NOMO-1 (cell line): ENCODE data around the gene SLC8A2.

ENCODE experiments used
- DNase-seq, 2 experiments: peaks; one replicate each; lab custom pipeline; 2025; ENCODE audit not compliant: unreplicated experiment in 2 of 2; lab: John Stamatoyannopoulos, UW

The SLC8A2 gene

GRCh38 chr19:47433121-47433520 is 38.6 kb downstream of the SLC8A2 start:
- peak in 1 of 2 experiments; percentile 46 for DNase-seq

- no peak for DNase-seq
Observed at GRCh38 chr19:47432499-47432898, 39.2 kb downstream of the SLC8A2 start.

GRCh38 chr19:47432091-47432490 is 39.6 kb downstream of the SLC8A2 start:
- DNase-seq = no peak

GRCh38 chr19:47430041-47430802 is 41.5 kb downstream of the SLC8A2 start:
- DNase-seq = peak in 1 of 2 experiments; percentile 28

GRCh38 chr19:47429140-47429793 is 42.4 kb downstream of the SLC8A2 start:
- DNase-seq = no peak

GRCh38 chr19:47428177-47428894 is 43.4 kb downstream of the SLC8A2 start:
- peak; percentile 92 to 94 for DNase-seq

- peak; percentile 52 for DNase-seq
Observed at GRCh38 chr19:47427241-47428176, 44.2 kb downstream of the SLC8A2 start.

- DNase-seq = no peak
Observed at GRCh38 chr19:47423203-47423882, 48.4 kb downstream of the SLC8A2 start.

GRCh38 chr19:47422417-47423163 is 49.1 kb downstream of the SLC8A2 start:
- no peak for DNase-seq

- DNase-seq = no peak
Observed at GRCh38 chr19:47421844-47422395, 49.8 kb downstream of the SLC8A2 start.

GRCh38 chr19:47421244-47421786 is 50.4 kb downstream of the SLC8A2 start:
- DNase-seq = no peak

GRCh38 chr19:47419789-47420188 is 51.9 kb downstream of the SLC8A2 start:
- no peak for DNase-seq

- DNase-seq = no peak
Observed at GRCh38 chr19:47419030-47419783, 52.5 kb downstream of the SLC8A2 start, which contains the start of gene MEIS3. TSS of gene MEIS3 (minus strand) at chr19:47419527. CDS start at chr19:47419081, 446 bp downstream.

- DNase-seq = no peak
Observed at GRCh38 chr19:47418692-47419029, 53.0 kb downstream of the SLC8A2 start.

- DNase-seq = no peak
Observed at GRCh38 chr19:47417746-47418691, 53.7 kb downstream of the SLC8A2 start.

GRCh38 chr19:47417107-47417745 is 54.5 kb downstream of the SLC8A2 start:
- no peak for DNase-seq

- no peak for DNase-seq
Observed at GRCh38 chr19:47416643-47416985, 55.1 kb downstream of the SLC8A2 start.
